Motor neuron (in vitro differentiated cells): Measurements from ENCODE around the gene PSTK. TPM values are rescaled to one million over a fixed set of nuclear protein-coding genes. Genes with fewer than 3 reads are reported as not detected.

Experiments used
- ATAC-seq, 8 experiments: fragments of 200-7000 bp; cut with Tn5 transposase; replicated peaks in 6 of 8; 2 replicates each; pipeline ENCODE4 v1.8.0; 2021; ENCODE audit warnings: mild to moderate bottlenecking in 8 of 8, moderate library complexity in 8 of 8
- H3K27ac ChIP-seq, 2 donors: fragments of 250-450 bp; sonication (Bioruptor Pico); 2 replicates each; pipeline ENCODE4 v1.9.0; 2021; ENCODE audit warnings: antibody characterized with exemption in 2 of 2, mild to moderate bottlenecking in 2 of 2, moderate library complexity in 1 of 2
- H3K4me1 ChIP-seq, 2 donors: fragments of 250-450 bp; sonication (Bioruptor Pico); replicated peaks in 1 of 2; 2 replicates each; pipeline ENCODE4 v1.6.1; 2021; ENCODE audit warnings: antibody characterized with exemption in 2 of 2, mild to moderate bottlenecking in 2 of 2, moderate library complexity in 1 of 2
- H3K4me3 ChIP-seq, 5 donors: fragments of 250-450 bp; sonication (Bioruptor Pico); 2 replicates each; pipeline ENCODE4 v1.9.0; 2021; ENCODE audit warnings: antibody characterized with exemption in 5 of 5, mild to moderate bottlenecking in 5 of 5, moderate library complexity in 4 of 5
- WGBS, 10 experiments: fragments of 450-650 bp; shearing (Covaris generic); methylation state at CpG; one replicate each; pipeline ENCODE4 v1.0.0; 2022; 5-methylcytosine and 5-hydroxymethylcytosine counted together
- in situ Hi-C, 9 experiments: fragments of 400-800 bp; cut with MboI; loops; one replicate each; pipeline ENCODE4 v1.15.0; 2021; ENCODE audit warnings: low sequenced_read_pairs in 9 of 9, low pct_unique_long_range_greater_than_20kb in 2 of 9; ENCODE audit not compliant: unreplicated experiment in 9 of 9
- total RNA-seq, 8 experiments: library from RNA; unstranded; fragments of 300-600 nt; gene quantifications; 2 replicates each; pipeline versions ENCODE4 v1.2.3 to v1.2.4, GENCODE V29; 2022

PSTK gene, protein sequence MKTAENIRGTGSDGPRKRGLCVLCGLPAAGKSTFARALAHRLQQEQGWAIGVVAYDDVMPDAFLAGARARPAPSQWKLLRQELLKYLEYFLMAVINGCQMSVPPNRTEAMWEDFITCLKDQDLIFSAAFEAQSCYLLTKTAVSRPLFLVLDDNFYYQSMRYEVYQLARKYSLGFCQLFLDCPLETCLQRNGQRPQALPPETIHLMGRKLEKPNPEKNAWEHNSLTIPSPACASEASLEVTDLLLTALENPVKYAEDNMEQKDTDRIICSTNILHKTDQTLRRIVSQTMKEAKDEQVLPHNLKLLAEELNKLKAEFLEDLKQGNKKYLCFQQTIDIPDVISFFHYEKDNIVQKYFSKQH
- total RNA-seq: 10 to 100 TPM in 2 of 8 experiments, 1 to 10 TPM in 6; 5.6 to 10.3 (median 9.1) TPM

DNA sequence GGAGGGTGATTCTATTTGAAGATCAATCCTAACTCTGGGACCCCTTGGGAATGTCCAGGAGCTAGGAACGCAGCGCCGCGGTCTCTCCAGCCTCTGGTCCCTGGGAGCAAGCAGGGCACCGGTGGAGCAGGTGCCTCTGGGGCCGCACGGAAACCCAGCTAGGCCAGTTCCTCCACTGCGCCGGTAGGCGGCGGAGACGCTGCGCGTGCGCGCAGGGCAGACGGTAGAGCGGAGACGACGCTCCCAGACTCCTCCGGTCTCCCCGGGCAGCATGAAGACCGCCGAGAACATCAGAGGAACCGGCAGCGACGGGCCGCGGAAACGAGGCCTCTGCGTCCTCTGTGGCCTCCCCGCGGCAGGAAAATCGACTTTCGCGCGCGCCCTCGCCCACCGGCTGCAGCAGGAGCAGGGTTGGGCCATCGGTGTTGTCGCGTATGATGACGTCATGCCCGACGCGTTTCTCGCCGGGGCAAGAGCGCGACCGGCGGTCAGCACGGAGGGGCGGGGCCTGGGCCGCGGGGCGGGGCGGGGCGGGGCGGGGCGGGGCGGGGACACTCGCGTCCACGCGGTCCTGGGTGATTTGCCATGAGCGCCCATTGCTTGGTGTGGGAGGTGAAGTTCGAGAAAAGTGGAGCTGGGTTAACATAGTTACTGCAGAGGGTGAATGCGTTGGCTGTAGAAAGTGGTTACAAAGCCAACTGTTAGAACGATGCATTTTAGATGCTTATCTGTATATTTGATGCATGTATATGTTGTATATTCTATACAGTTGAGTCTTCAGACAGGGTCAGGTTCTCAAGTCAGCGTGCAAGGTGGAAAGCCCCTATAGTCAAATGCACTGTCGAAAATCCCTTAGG, at the start of gene PSTK:
PSTK (plus strand) TSS at position 193 of the 857 bp plus-strand sequence; CDS start at position 272, 79 bp downstream.
- WGBS, 10 experiments: 0 to 3% (median 0%) methylated on average over 1 to 17 of the region's 73 CpGs; no CpG with 5 or more reads in 3 of the 10 experiments
- peak within 1 kb of the TSS; percentile 97 to 98 for H3K27ac ChIP-seq

DNA sequence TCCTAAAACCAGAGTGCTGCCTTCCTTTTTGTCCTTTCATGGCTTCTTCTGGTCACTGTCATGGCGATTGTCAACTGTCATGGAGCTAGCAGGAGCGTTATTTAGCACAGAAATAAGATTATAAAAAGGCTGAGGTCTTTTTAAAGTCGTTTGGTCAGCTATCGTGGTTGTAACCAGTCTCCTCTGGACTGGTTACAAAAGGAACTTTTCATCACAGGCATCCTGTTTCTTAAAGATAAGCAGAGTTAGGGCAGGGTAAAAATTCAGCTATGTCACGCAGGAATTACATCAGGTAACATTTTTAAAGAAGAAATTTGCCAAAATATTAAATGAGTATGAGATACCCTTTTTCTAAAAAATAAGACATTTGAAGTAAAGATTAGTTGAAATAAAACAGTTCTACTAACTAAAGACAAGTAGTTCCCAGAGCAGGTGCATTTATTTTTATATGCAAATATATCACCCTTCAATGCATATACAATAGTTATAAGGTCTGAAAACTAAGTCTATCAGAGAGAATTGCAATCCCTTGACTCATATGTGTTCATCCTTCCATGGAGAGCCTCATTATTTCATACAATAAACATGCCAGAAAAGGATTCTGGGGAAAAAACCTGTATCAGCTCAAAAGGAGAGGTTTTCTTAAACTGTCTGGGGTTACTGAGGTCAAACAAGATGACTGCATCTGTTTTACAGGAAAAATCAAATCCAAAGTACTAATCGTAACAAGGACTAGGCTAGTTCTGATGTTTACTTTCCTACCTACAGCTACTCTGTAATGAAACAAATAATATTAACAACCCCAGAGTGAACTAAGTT, 48.9 kb upstream of the PSTK start:
- WGBS, 10 experiments: 73 to 100% (median 81%) methylated on average over 4 to 6 of the region's 6 CpGs
- in situ Hi-C loops: no loop called here
- ATAC-seq: peak in 1 of 8 experiments; percentile 22

More for the DNA sequence above, at the start of gene PSTK:
- in situ Hi-C loops: no loop called here
- Histone ChIP-seq H3K4me1 (peaks cover 9 to 15% of the 10 kb centered on the region in 2 donors), H3K4me3 (peak within 1 kb of the TSS; percentile 75 to 96 (median 82))
- peak; percentile 96 to 98 (median 97) for ATAC-seq

DNA sequence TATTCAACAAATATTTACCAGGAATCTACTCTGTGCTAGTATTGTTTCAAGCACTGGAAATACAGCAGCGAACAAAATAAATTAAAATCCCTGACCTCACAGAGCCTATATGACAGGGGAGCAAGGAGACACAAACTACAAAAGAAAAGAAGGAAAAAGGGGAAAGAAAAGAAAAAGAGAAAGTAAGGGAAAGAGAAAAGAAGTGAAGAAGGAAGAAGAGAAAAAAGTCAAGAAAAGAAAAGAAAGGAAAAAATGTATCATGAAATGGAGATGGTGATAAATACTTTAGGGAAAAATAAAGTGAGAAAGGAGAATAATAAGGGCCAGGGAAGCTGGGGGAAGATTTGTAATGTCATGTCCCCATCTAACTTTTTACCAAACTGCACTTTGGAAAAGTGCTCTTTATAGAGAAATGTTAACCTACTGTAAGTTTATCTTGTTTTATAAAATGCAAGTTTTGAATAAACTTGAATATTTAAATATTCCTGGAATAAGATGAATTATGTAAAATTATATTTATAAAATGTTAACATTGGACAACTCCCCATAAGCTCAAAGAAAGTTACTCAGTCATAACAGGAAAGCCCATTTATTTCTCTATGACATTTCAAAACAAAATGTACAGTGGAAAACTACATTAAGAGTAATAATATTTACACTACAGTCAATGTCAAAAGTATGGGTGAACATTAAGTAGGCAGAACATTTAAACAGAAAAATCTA, 40.9 kb upstream of the PSTK start:
- H3K4me1 ChIP-seq: no peaks in the 10 kb centered on the region
- no peak overlapping the region for H3K27ac ChIP-seq
- in situ Hi-C loops: no loop called here
- no peak overlapping the region for H3K4me3 ChIP-seq
- 52 to 100% (median 98%) methylated on average over 1 of the region's 1 CpG; no CpG with 5 or more reads in 2 of the 10 experiments for WGBS, 10 experiments
- ATAC-seq: peak in 3 of 8 experiments; percentile 54 to 75 (median 56)

More for the DNA sequence above, 48.9 kb upstream of the PSTK start:
- Histone ChIP-seq H3K4me1 (no peaks in the 10 kb centered on the region), H3K4me3 (no peak overlapping the region), H3K27ac (no peak overlapping the region)

DNA sequence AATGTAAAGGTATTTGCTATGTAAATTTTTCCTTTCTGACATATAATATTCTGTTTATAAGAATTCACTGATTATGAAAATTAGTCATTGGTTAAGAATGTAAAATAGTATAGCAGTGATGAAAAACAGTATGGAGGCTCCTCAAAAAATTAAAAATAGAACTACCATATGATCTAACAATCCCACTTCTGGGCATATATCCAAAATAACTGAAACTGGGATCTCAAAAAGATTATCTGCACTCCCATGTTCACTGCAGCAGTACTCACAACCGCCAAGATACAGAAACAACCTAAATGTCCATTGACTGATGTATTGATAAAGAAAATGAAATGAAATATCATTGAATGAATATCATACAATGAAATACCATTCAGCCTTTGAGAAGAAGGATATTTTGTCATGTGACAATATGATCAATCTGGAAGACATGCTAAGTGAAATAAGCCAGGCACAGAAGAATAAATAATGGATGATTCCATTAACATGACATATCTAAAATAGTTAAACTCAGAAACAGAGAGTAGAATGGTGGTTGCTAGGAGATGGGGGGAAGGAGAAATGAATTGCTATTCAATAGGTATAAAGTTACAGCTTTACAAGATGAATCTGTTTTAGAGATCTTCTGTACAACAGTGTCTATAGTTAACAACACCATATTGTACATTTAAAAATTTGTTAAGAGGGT, 40.2 kb upstream of the PSTK start:
- in situ Hi-C loops: no loop called here
- ATAC-seq: peak in 4 of 8 experiments; percentile 43 to 73 (median 69)
- 44 to 100% (median 88%) methylated on average over 1 of the region's 1 CpG; no CpG with 5 or more reads in 1 of the 10 experiments for WGBS, 10 experiments
- H3K4me3 ChIP-seq: no peak overlapping the region
- H3K4me1 ChIP-seq: no peaks in the 10 kb centered on the region
- H3K27ac ChIP-seq: no peak overlapping the region

DNA sequence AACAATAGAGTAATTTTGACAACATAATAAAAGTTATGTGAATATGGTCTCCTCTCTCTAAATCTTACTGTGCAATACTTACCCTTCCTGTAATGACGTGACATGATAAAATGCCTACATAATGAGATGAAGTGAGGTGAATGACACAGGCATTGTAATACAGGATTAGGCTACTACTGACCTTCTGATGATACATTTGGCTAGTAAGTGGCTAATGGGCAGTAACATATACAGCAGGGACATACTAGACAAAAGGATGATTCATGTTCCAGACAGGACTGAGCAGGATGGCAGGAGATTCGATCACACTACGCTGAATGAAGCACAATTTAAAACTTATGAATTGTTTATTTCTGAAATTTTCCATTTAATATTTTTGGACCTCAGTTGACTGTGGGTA, 30.9 kb upstream of the PSTK start:
- in situ Hi-C loops: no loop called here
- no peak for ATAC-seq
- H3K27ac ChIP-seq: no peak overlapping the region
- peaks cover 9 to 19% of the 10 kb centered on the region in 2 donors for H3K4me1 ChIP-seq
- 87 to 100% (median 95%) methylated on average over 1 to 3 of the region's 3 CpGs; no CpG with 5 or more reads in 1 of the 10 experiments for WGBS, 10 experiments
- H3K4me3 ChIP-seq: no peak overlapping the region

DNA sequence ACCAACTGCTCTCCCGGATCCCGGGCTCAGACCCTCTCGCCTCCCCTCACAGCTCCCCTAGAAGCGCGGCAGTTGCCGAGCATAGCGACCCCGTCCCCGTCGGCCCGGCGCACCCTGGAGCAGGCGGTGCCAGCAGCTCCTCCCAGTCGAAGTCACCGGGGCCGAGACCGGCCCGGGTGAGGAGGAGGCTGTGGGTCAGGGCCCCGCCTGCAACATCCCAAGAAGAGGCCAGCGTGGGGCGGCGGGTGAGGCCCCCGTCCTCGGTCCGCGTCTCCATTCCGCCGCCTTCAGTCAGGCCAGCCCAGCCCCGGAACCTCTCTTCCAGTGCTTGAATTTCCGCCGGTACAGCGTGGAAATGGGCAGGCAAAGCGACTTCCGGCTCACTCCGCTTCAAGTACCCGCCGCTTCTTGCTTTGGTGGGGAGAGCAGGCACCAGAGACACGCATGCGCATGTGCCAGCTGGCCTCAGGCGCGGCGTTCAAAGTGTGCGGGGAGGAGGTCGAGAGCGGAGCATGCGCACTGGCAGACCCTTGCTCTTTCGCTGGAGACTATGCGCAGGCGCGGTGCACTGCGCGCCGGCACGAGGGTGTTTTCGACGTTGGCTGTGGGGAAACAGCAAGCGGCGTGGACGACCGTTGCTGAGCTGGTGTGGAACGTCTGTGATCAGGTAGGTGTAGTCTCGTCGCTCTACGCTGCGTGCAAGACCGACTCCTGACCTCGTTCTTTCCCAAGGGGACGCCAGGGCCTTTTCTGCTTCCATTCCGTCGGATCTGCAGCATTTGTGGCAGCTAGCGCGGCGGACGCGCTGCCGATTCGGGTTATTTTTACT, 26.1 kb upstream of the PSTK start, which contains the start of gene C10orf88:
C10orf88 (minus strand) TSS at position 326 of the 829 bp plus-strand sequence; CDS start at position 277, 49 bp downstream.
- peak within 1 kb of the TSS; percentile 73 to 87 (median 81) for H3K4me3 ChIP-seq
- H3K4me1 ChIP-seq: peaks cover 13 to 24% of the 10 kb centered on the region in 2 donors
- H3K27ac ChIP-seq: peak within 1 kb of the TSS; percentile 90 to 92
- ATAC-seq: peak; percentile 98 to 100 (median 99)
- 0 to 17% (median 0%) methylated on average over 1 to 15 of the region's 77 CpGs; no CpG with 5 or more reads in 4 of the 10 experiments for WGBS, 10 experiments
- in situ Hi-C loops: no loop called here

DNA sequence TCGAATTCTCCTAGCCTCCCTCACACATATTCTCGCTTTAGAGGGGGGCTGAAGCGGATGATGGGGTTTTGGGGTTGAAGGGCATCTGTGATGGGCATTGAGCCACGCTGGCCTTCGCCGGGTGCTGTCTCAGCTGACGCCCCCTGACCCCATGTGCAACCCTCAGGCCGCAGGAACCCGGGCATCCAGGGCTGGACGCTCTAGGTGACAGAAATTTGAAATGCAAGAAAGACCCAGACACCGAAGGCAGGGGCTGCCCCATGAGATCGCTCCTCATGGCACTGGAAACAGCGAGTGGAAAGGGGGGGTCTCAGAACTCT, 25.5 kb upstream of the PSTK start:
- Histone ChIP-seq H3K27ac (no peak overlapping the region), H3K4me1 (peaks cover 13 to 24% of the 10 kb centered on the region in 2 donors), H3K4me3 (peak overlapping the region; percentile 9 to 87 (median 33))
- in situ Hi-C loops: no loop called here
- WGBS, 10 experiments: 20 to 100% (median 40%) methylated on average over 2 to 8 of the region's 13 CpGs; no CpG with 5 or more reads in 5 of the 10 experiments
- ATAC-seq: no peak

DNA sequence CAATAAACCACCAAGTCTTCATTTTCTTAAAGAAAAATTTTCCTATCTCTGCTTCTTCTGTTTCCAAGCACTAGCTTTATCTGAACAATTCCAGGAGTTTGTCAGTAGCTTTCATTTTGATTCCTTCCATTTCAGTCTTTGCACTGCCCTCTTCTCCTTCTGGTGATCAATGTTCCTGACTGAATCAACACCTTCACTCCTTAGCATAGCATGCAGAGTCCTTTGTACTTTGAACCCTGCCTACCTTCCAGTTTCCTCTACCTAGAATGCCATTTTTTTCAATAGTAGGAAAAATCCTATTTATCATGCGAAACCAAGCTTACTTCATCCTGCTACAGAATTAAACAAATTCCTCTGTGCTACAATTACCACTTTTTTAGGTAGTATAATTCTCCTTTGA, 24.3 kb upstream of the PSTK start:
- in situ Hi-C loops: no loop called here
- Histone ChIP-seq H3K4me3 (no peak overlapping the region), H3K4me1 (peaks cover 13 to 24% of the 10 kb centered on the region in 2 donors), H3K27ac (no peak overlapping the region)
- 43 to 100% (median 100%) methylated on average over 1 of the region's 1 CpG; no CpG with 5 or more reads in 2 of the 10 experiments for WGBS, 10 experiments
- ATAC-seq: no peak

DNA sequence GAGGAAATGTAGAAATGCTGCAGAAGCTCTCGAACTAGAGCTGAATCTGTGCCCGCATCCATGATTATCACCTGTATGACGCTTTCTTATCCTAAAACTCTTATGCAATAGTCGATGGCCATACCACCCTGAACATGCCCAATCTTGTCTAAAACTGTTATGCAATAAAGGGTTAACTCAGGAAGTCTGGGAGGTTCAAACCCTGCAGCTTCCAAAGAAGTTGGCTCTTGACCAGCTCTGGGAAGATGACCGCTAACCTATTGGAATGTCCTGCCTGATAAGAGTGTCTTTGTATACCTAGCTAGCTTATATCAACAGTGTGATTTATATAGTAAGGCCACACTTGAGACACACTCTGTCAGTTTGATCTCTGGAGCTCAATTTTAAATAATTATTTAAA, 22.7 kb upstream of the PSTK start:
- H3K27ac ChIP-seq: no peak overlapping the region
- 73 to 100% (median 86%) methylated on average over 1 to 5 of the region's 5 CpGs; no CpG with 5 or more reads in 2 of the 10 experiments for WGBS, 10 experiments
- peaks cover 11 to 13% of the 10 kb centered on the region in 2 donors for H3K4me1 ChIP-seq
- H3K4me3 ChIP-seq: no peak overlapping the region
- in situ Hi-C loops: no loop called here
- ATAC-seq: no peak

DNA sequence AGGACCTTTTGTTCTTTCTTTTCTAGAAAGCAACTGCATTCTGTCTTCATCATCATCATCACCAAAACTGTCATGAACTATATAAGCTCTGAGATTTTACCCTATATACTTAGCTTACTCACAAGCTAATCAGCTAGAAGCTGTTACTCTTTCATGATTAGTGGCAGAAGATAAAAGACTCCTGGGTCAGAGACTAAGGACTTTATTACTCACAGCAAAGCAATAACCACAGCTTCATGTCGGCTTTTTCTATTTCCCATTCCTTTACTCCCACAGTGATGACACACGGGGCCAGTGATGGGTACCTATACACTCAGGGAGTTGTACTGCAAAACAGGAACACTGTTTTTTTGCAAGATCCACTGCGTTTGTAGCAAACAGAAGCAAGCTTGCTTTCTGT, 17.8 kb upstream of the PSTK start:
- H3K4me3 ChIP-seq: no peak overlapping the region
- H3K4me1 ChIP-seq: no peaks in the 10 kb centered on the region
- 0 to 87% (median 62%) methylated on average over 1 to 3 of the region's 3 CpGs; no CpG with 5 or more reads in 2 of the 10 experiments for WGBS, 10 experiments
- in situ Hi-C loops: no loop called here
- no peak overlapping the region for H3K27ac ChIP-seq
- no peak for ATAC-seq

DNA sequence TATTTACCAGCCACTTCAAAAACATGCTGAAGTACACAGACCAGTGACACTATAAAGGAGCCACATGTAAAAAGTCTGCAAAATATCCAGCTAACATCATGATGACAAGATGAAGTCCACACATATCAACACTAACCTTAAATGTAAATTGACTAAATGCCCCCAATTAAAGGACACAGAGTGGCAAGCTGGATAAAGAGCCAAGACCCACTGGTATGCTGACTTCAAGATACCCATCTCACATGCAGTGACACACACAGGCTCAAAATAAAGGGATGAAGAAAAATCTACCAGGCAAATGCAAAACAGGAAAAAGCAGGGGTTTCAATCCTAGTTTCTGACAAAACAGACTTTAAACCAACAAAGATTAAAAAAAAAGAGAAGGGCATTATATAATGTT, 13.3 kb upstream of the PSTK start:
- no peak overlapping the region for H3K4me3 ChIP-seq
- ATAC-seq: no peak
- no peaks in the 10 kb centered on the region for H3K4me1 ChIP-seq
- H3K27ac ChIP-seq: no peak overlapping the region
- in situ Hi-C loops: no loop called here
